Keratinocyte (primary cell): ENCODE measurements around the gene C1R.

ENCODE experiments used
- EZH2 ChIP-seq: IDR thresholded peaks from one replicate; pipeline ENCODE4 v1.6.1; 2012; ENCODE audit warnings: inconsistent platforms, mild to moderate bottlenecking, low read length, moderate library complexity
- TF ChIP-seq, protein P1 (sequence below), 3 experiments: IDR thresholded peaks in 1 of 3; conservative IDR thresholded peaks in 1 of 3; optimal IDR thresholded peaks in 1 of 3; 2 replicates in 2 of 3; 3 replicates in 1 of 3; pipeline versions ENCODE3 to v1.5.1; 2011; ENCODE audit warnings: low read length in 3 of 3, mild to moderate bottlenecking in 3 of 3, moderate library complexity in 2 of 3, control low read depth in 1 of 3, inconsistent platforms in 1 of 3; ENCODE audit not compliant: insufficient read depth in 2 of 3; ENCODE audit errors: extremely low read depth in 1 of 3

GRCh38 chr12:7059780-7060179 is 32.5 kb downstream of the C1R start:
- TF ChIP-seq, protein P1, sequence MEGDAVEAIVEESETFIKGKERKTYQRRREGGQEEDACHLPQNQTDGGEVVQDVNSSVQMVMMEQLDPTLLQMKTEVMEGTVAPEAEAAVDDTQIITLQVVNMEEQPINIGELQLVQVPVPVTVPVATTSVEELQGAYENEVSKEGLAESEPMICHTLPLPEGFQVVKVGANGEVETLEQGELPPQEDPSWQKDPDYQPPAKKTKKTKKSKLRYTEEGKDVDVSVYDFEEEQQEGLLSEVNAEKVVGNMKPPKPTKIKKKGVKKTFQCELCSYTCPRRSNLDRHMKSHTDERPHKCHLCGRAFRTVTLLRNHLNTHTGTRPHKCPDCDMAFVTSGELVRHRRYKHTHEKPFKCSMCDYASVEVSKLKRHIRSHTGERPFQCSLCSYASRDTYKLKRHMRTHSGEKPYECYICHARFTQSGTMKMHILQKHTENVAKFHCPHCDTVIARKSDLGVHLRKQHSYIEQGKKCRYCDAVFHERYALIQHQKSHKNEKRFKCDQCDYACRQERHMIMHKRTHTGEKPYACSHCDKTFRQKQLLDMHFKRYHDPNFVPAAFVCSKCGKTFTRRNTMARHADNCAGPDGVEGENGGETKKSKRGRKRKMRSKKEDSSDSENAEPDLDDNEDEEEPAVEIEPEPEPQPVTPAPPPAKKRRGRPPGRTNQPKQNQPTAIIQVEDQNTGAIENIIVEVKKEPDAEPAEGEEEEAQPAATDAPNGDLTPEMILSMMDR (optimal IDR thresholded peaks at IDR 0.05 in 1 of 3, IDR thresholded peaks at IDR 0.05 in 1 of 3, conservative IDR thresholded peaks at IDR 0.05 in 1 of 3; ENCODE audit: extremely low read depth in 1 of 3, insufficient read depth in 2 of 3, low read length in 3 of 3): no peak
- TF ChIP-seq EZH2: no peak
